ENCODE measurements around the gene EMCN.
"Not testable (repeated sequence)": the region's sequence is repeated elsewhere in the genome, so short reads cannot be mapped to it uniquely, and the experiment has no call there.

The EMCN gene

DNA sequence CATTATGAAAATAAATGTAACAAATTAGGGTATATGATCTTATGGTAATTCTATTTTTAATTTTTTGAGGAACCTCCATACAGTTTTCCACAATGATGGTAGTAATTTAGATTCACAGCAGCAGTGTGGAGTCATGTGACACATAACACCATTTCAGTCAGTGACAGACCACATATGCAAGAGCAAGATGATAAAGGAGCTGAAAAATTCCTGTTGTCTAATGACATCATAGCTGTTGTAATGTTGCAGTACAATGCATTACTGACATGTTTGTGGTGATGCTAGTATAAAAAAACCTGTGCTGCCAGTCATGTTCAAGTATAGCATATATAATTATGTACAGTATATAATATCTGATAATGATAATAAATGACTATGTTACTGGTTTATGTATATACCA lies 28.5 kb downstream of the EMCN start:
- peak; percentile 44 for DNase-seq

DNA sequence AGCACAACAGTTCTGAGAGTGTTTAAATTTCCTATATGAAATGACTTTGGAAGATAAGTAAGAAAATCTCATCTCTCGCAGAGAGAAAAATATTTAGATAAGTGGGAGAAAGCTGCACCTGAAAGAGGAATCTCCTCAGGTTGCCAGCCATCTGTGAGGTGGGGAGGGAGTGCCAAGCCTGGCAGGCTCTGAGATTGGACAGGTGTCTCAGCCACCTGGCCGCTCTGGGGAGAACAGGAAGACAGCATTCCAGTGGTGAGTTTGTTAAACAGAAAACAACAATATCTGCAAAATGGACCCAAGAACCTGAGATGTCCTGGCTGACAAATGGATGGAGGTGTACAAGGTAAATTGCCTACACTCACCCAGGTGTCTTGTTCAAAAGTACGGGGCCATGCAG lies 31.3 kb downstream of the EMCN start:
- DNase-seq = no peak

GRCh38 chr4:100483796-100484195 lies 34.0 kb downstream of the EMCN start:
- DNase-seq = no peak

DNA sequence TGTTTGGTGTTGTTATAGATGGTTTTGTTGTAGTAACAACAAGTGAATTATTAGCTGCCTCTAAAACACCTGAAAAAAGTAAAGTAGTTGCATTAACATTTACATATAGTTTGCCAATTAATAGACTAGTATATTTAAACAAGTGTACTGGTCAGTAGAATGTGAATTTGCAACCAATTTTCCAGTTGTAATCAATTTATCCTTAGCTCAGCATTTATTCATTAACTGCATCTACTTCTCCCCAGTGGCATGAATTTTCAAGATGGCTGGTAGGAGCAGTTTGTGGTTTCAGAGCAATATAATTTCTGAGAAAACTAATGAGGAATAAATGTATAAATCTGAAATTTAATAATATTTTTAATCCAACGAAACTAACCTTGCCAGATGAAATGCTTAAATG lies 37.9 kb downstream of the EMCN start:
- DNase-seq = no peak

- DNase-seq = no peak
Measured at GRCh38 chr4:100469555-100469954, 48.3 kb downstream of the EMCN start.

- DNase-seq = no peak
Measured at GRCh38 chr4:100466501-100466900, 51.3 kb downstream of the EMCN start.

DNA sequence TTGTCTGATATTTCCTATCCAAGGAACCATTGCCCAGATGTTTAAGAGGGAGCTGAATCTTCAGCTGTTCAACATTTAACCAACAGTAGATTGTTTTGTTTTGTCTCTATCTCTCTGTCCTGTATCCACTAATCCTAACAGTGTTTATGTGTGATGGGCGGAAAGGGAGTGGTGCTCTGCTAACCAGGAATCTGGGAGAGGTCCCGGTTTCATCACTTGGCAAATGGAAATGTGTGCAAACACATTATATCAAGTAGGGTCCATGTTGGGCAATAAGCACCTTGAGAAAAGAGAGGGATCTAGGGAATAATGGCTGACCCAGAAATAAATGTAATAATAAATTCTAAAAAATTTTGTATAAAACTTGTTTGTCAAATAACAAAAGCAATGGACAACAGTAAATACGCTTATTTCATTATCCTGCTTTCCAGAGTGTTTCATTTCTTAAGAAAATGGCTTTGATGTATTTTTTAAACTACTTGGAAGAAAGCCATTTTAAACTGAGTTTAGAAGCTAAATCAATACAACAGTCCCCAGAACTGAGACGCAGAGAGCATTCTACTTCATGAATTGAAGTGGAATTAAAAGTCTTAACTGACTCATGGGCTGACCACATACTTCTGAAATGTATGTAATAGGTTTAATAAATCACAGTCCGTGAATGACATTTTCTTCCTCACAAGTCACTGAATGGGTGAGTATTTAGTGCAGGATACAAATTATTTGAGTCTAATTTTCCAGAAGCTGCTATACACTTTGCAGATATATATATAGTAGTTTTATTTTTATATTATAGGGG lies 55.8 kb downstream of the EMCN start:
- DNase-seq = peak; percentile 80

DNA sequence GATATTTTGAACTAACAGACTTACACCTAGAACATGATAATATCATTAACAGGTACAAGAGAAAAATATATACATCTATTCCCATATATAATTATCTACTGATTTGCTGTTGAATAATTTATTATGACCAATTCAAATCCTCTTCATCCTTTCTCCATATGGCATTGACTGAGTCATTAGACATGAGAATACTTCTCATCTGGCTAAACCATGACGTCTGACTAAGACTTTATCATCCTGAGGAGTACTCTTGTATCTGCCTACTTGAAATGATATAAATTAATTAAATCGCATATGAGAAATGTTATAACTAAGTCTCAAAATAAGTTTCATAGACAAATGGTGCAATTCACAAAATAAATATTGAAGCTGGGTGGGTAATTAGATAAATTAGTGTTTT lies 67.4 kb downstream of the EMCN start:
- DNase-seq = peak; percentile 29

GRCh38 chr4:100431416-100431815 lies 86.4 kb downstream of the EMCN start:
- no peak for DNase-seq

DNA sequence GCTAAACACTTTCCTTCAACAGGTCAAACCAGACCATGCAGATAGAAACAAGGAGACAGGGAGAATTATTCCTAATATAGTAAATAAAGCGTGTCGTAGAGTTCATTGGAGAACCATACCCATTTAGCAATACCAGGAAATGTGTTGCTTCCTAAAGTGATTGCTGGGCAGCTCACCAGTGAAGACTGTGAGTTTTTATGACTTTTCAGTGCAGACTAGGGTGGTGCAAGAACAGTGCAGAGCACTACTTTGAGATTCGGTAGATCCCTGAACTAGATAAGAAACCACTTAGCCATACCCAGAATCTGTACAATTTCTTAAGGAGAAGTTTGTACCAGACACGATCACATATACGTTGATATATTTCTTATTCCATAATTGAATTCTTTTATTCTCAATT lies 87.4 kb downstream of the EMCN start:
- no peak for DNase-seq

GRCh38 chr4:100429616-100430015 lies 88.2 kb downstream of the EMCN start:
- DNase-seq = no peak

DNA sequence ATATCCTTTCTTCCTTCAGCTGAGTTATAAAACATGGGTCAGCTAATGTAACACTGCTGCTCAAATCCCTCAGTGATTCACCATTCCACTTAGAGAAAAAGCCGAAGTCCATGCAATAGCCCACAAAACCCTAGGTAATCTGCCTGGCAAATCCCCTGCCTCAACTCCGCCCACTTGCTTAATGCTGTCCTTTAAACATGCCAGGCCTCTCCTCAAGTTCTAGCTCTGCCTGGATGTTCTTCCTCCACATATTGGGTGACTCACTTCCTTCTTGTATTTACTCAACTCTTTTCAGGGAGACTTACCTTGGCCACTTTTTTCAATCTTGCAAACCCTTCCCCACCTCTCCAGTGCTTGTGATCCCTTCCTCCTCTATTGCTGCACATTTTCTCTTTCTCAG lies 89.8 kb downstream of the EMCN start:
- peak; percentile 73 for DNase-seq

GRCh38 chr4:100424376-100424775 lies 93.4 kb downstream of the EMCN start:
- DNase-seq = no peak

GRCh38 chr4:100422894-100423293 lies 94.9 kb downstream of the EMCN start:
- peak; percentile 10 for DNase-seq

- DNase-seq = peak; percentile 65
Measured at GRCh38 chr4:100421361-100421978, 96.4 kb downstream of the EMCN start.

GRCh38 chr4:100420571-100420970 lies 97.3 kb downstream of the EMCN start:
- DNase-seq = peak; percentile 31

DNA sequence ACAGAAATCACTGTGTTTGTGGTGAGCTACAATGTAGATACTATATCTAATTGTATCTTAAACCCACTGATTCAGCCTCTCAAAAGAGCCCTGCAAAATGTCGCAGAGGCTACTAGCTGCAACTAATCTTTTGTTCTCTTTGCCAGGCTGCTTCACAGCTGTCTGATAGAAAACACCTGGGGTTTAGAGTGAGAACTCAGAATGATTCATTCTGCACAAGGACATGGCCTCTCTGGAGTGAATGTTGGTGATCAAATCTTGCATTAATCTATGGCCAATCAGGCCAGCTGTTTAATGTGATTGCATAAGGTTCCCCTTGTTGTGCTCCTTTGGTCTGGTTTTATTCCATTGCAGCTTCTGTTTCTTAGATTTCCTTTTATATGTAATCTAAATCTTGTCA lies 100.3 kb downstream of the EMCN start:
- peak; percentile 73 for DNase-seq

DNA sequence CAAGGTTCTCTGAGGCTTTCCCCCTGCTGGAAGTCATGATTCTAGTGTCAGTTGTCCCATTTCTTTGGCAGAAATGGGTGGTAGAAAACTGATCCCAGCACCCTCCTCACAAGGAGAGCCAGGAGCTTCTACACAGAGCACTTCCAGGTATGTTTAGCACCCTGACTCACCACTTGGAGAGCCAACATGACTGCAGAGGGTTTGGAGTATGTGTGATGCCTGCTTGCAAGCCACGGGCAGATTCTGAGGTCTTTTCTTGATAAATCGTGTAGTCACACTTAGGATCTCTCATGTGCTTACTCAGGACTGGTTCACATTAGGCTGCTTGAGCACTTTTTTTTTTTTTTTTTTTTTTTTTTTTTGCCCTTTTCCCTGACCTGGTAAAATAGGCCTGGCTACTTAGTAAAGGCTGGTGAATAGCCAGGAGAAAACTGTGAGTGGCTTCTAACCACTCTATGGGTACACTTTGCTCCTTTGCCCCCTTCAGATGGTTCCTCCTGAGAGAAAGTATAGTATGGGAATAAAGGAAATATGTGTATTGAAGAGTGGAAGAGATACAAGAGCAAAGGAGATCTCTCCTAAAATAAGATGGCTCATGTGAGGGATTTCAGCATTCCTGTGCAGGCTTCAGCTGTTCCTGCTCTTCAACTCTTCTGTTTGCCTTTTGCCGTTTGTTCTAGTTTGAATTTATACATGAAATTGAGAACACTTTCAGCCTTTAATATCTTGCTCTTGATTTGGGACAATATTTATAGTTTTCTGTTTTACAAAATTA lies 103.6 kb downstream of the EMCN start:
- peak; percentile 16 for DNase-seq

GRCh38 chr4:100391863-100392262 lies 126.0 kb downstream of the EMCN start:
- peak; percentile 85 for DNase-seq

- DNase-seq = no peak
Measured at GRCh38 chr4:100391086-100391485, 126.7 kb downstream of the EMCN start.

GRCh38 chr4:100386270-100386669 lies 131.6 kb downstream of the EMCN start:
- no peak for DNase-seq

- not testable (repeated sequence) for DNase-seq
Measured at GRCh38 chr4:100380401-100380800, 137.4 kb downstream of the EMCN start.

DNA sequence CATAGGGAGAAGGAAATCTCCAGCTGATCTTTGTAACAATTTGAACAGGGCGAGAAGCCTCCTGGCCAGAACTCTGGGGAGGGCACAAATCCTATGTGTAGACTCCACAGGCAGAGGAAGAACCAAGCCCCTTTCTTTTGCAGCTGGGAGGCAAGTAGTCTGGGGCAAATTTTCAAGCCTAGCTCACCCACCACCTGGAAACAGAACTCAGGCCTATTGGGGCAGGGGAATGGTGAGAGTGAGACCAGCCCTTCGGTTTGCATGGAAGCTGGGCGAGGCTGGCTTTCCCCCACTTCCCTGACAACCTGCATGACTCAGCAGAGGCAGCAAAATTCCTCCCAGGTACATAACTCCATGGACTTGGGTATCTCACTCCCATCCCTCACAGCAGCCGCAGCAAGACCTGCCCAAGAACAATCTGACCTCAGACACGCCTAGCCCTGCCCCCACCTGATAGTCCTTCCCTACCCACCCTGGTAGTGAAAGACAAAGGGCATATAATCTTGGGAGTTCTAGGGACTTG lies 138.2 kb downstream of the EMCN start:
- no peak for DNase-seq

- DNase-seq = no peak
Measured at GRCh38 chr4:100372432-100372831, 145.4 kb downstream of the EMCN start.

All from fibroblast of upper back skin (primary cell).